Measurements from ENCODE around the gene TSPAN18. TPM values are rescaled to one million over a fixed set of nuclear protein-coding genes. Genes with fewer than 3 reads are reported as not detected.

TSPAN18 gene
- total and polyA plus RNA-seq, 2 experiments from 2014 or later: 6.0 to 10.6 TPM

DNA sequence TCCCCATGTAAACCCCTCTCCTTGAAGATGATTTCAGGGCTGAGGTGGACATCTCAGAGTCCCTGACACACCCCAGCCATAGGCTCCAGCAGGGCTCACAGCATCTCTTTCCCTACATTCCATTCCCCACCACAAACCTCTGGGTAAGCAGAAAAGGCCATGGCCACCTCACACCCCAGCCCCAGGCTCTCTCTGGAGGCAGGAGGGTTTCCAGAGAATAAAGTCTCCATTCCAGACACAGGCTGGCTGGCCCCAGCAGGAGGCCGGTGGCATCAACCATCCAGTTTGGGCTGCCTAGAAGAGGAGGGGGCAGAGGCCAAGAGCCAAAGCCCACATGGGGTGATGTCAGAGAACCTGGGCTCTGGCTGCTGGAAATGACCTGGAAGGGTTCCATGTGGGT is 162.5 kb downstream of the TSPAN18 start:
- no peaks in the 10 kb centered on the region for H4K20me1 ChIP-seq (replicated peaks; ENCODE audit: insufficient read depth)
- H3K9me3 Mint-ChIP-seq: no peaks in the 10 kb centered on the region
- H3K27ac ChIP-seq (ENCODE audit: low read depth): no peak overlapping the region
- H3K9me2 ChIP-seq (ENCODE audit: insufficient read depth): no peaks in the 10 kb centered on the region
- no peak overlapping the region for H3K4me2 ChIP-seq
- no peak overlapping the region for H3K4me3 ChIP-seq
- no peak overlapping the region for H3K4me3 Mint-ChIP-seq
- H3K36me3 ChIP-seq (ENCODE audit: insufficient read depth): no peaks in the 10 kb centered on the region
- no peaks in the 10 kb centered on the region for H3K79me2 ChIP-seq (replicated peaks; ENCODE audit: insufficient read depth)
- no peaks in the 10 kb centered on the region for H3K27me3 ChIP-seq (ENCODE audit: insufficient read depth)
- DNase-seq (ENCODE audit: low spot score) (no peak), ATAC-seq (no peak)
- peaks cover 6% of the 10 kb centered on the region for H3K27me3 Mint-ChIP-seq (ENCODE audit: insufficient read depth, low read depth, poor library complexity)
- H3F3A ChIP-seq (replicated peaks; ENCODE audit: low read depth): no peaks in the 10 kb centered on the region
- H3K27ac Mint-ChIP-seq: no peak overlapping the region
- peaks cover 28% of the 10 kb centered on the region for H3K4me1 ChIP-seq (ENCODE audit: insufficient read depth)
- H3K36me3 Mint-ChIP-seq (ENCODE audit: low read depth): no peaks in the 10 kb centered on the region
- peaks cover 59% of the 10 kb centered on the region for H3K4me1 Mint-ChIP-seq
- H2AFZ ChIP-seq: no peak overlapping the region
- TF ChIP-seq NANOG (IDR thresholded peaks at IDR 0.05; ENCODE audit: borderline replicate concordance): no peak

DNA sequence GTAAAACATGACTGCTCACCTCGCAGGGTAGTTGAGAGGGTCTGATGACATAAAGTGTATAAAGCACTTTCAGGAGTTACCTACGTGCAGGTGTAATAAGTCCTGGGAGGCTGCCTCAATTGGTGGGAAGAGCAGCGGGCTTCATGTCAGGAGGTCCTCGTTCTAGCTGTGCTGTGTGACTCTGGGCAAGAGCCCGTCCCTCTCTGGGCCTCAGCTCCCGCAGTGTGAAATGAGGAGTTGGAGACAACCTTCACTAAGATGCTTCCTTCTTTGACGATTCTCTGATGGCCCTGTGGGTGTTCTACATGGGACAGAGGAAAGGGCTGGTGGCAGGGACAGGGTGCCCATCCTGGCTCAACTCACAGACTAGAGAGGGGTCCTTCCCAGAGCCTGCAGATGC is 166.1 kb downstream of the TSPAN18 start:
- H3K4me1 ChIP-seq (ENCODE audit: insufficient read depth): peaks cover 7% of the 10 kb centered on the region; the same call in 1 of the 2 replicates
- H3K4me1 Mint-ChIP-seq: peaks cover 32% of the 10 kb centered on the region
- H3K36me3 Mint-ChIP-seq (ENCODE audit: low read depth): no peaks in the 10 kb centered on the region; the same call in 2 of the 3 replicates
- no peaks in the 10 kb centered on the region for H3K36me3 ChIP-seq (ENCODE audit: insufficient read depth)
- H4K20me1 ChIP-seq (replicated peaks; ENCODE audit: insufficient read depth): no peaks in the 10 kb centered on the region
- H3K9me2 ChIP-seq (ENCODE audit: insufficient read depth): no peaks in the 10 kb centered on the region
- H3K27me3 ChIP-seq (ENCODE audit: insufficient read depth): no peaks in the 10 kb centered on the region
- no peak overlapping the region for H3K4me3 ChIP-seq
- no peak overlapping the region for H3K27ac ChIP-seq (ENCODE audit: low read depth)
- H3K4me2 ChIP-seq: no peak overlapping the region
- H3K4me3 Mint-ChIP-seq: no peak overlapping the region
- DNase-seq (ENCODE audit: low spot score): no peak
- H3K27me3 Mint-ChIP-seq (ENCODE audit: insufficient read depth, low read depth, poor library complexity): peaks cover 9% of the 10 kb centered on the region
- H3K9me3 Mint-ChIP-seq: no peaks in the 10 kb centered on the region; the same call in 2 of the 3 replicates
- no peaks in the 10 kb centered on the region for H3K79me2 ChIP-seq (replicated peaks; ENCODE audit: insufficient read depth)
- H2AFZ ChIP-seq: no peak overlapping the region
- H3F3A ChIP-seq (replicated peaks; ENCODE audit: low read depth): no peaks in the 10 kb centered on the region
- no peak for ATAC-seq
- no peak overlapping the region for H3K27ac Mint-ChIP-seq
- TF ChIP-seq ZNF331 (CRISPR knock-in tag; IDR thresholded peaks at IDR 0.05; ENCODE audit: low read depth): no peak
- no peak for TF ChIP-seq NANOG (IDR thresholded peaks at IDR 0.05; ENCODE audit: borderline replicate concordance)
- TF ChIP-seq, protein P1, sequence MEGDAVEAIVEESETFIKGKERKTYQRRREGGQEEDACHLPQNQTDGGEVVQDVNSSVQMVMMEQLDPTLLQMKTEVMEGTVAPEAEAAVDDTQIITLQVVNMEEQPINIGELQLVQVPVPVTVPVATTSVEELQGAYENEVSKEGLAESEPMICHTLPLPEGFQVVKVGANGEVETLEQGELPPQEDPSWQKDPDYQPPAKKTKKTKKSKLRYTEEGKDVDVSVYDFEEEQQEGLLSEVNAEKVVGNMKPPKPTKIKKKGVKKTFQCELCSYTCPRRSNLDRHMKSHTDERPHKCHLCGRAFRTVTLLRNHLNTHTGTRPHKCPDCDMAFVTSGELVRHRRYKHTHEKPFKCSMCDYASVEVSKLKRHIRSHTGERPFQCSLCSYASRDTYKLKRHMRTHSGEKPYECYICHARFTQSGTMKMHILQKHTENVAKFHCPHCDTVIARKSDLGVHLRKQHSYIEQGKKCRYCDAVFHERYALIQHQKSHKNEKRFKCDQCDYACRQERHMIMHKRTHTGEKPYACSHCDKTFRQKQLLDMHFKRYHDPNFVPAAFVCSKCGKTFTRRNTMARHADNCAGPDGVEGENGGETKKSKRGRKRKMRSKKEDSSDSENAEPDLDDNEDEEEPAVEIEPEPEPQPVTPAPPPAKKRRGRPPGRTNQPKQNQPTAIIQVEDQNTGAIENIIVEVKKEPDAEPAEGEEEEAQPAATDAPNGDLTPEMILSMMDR (conservative IDR thresholded peaks at IDR 0.05; ENCODE audit: low read depth in 2 of 2): no peak
- TF ChIP-seq EZH2 (IDR thresholded peaks at IDR 0.05; ENCODE audit: low read depth, unreplicated experiment): no peak
- TF ChIP-seq, protein P2, sequence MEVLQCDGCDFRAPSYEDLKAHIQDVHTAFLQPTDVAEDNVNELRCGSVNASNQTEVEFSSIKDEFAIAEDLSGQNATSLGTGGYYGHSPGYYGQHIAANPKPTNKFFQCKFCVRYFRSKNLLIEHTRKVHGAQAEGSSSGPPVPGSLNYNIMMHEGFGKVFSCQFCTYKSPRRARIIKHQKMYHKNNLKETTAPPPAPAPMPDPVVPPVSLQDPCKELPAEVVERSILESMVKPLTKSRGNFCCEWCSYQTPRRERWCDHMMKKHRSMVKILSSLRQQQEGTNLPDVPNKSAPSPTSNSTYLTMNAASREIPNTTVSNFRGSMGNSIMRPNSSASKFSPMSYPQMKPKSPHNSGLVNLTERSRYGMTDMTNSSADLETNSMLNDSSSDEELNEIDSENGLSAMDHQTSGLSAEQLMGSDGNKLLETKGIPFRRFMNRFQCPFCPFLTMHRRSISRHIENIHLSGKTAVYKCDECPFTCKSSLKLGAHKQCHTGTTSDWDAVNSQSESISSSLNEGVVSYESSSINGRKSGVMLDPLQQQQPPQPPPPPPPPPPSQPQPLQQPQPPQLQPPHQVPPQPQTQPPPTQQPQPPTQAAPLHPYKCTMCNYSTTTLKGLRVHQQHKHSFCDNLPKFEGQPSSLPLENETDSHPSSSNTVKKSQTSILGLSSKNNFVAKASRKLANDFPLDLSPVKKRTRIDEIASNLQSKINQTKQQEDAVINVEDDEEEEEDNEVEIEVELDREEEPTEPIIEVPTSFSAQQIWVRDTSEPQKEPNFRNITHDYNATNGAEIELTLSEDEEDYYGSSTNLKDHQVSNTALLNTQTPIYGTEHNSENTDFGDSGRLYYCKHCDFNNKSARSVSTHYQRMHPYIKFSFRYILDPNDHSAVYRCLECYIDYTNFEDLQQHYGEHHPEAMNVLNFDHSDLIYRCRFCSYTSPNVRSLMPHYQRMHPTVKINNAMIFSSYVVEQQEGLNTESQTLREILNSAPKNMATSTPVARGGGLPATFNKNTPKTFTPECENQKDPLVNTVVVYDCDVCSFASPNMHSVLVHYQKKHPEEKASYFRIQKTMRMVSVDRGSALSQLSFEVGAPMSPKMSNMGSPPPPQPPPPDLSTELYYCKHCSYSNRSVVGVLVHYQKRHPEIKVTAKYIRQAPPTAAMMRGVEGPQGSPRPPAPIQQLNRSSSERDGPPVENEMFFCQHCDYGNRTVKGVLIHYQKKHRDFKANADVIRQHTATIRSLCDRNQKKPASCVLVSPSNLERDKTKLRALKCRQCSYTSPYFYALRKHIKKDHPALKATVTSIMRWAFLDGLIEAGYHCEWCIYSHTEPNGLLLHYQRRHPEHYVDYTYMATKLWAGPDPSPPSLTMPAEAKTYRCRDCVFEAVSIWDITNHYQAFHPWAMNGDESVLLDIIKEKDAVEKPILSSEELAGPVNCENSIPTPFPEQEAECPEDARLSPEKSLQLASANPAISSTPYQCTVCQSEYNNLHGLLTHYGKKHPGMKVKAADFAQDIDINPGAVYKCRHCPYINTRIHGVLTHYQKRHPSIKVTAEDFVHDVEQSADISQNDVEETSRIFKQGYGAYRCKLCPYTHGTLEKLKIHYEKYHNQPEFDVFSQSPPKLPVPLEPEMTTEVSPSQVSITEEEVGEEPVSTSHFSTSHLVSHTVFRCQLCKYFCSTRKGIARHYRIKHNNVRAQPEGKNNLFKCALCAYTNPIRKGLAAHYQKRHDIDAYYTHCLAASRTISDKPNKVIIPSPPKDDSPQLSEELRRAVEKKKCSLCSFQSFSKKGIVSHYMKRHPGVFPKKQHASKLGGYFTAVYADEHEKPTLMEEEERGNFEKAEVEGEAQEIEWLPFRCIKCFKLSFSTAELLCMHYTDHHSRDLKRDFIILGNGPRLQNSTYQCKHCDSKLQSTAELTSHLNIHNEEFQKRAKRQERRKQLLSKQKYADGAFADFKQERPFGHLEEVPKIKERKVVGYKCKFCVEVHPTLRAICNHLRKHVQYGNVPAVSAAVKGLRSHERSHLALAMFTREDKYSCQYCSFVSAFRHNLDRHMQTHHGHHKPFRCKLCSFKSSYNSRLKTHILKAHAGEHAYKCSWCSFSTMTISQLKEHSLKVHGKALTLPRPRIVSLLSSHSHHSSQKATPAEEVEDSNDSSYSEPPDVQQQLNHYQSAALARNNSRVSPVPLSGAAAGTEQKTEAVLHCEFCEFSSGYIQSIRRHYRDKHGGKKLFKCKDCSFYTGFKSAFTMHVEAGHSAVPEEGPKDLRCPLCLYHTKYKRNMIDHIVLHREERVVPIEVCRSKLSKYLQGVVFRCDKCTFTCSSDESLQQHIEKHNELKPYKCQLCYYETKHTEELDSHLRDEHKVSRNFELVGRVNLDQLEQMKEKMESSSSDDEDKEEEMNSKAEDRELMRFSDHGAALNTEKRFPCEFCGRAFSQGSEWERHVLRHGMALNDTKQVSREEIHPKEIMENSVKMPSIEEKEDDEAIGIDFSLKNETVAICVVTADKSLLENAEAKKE (CRISPR knock-in tag; IDR thresholded peaks at IDR 0.05): no peak
- no peak for TF ChIP-seq CREB1 (CRISPR knock-in tag; IDR thresholded peaks at IDR 0.05; ENCODE audit: low read depth)
- no peak for TF ChIP-seq REST (IDR thresholded peaks at IDR 0.05; ENCODE audit: unreplicated experiment)
- no peak for TF ChIP-seq STAT1 (IDR thresholded peaks at IDR 0.05; ENCODE audit: unreplicated experiment)
- no peak for TF ChIP-seq JUNB (IDR thresholded peaks at IDR 0.05; ENCODE audit: unreplicated experiment)
- TF ChIP-seq ZNF114 (CRISPR knock-in tag; IDR thresholded peaks at IDR 0.05): no peak
- no peak for TF ChIP-seq EZH2phosphoT487 (IDR thresholded peaks at IDR 0.05; ENCODE audit: unreplicated experiment)

All from GM23338 (cell line).